Thoracic aorta (tissue), 2 donors: Measurements from ENCODE around the gene SELENON. TPM values are rescaled to one million over a fixed set of nuclear protein-coding genes. Genes with fewer than 3 reads are reported as not detected.
A peak's percentile ranks its signal among the peaks of the same experiment; 100 is the strongest.

Experiments used
- ATAC-seq: fragments of 150-250 bp; one replicate; pipeline ENCODE4 v1.8.0; 2017; ENCODE audit warnings: low read depth; ENCODE audit not compliant: insufficient number of reproducible peaks, low FRiP score
- DNase-seq: peaks from one replicate; pipeline ENCODE4 v3.0.0-alpha.2; 2020; ENCODE audit warnings: low spot score
- H3K27ac ChIP-seq, 2 donors: fragments of 200-600 bp; sonication (generic); 1 replicate in 1 of 2; 2 replicates in 1 of 2; pipeline ENCODE4 v1.5.1; 2016; ENCODE audit warnings: mild to moderate bottlenecking in 2 of 2, moderate library complexity in 2 of 2
- H3K27me3 ChIP-seq: fragments of 200-600 bp; sonication (generic); replicated peaks from 2 replicates; pipeline ENCODE4 v1.6.0; 2016; ENCODE audit warnings: mild to moderate bottlenecking; ENCODE audit not compliant: insufficient read depth
- H3K36me3 ChIP-seq: fragments of 200-600 bp; sonication (generic); one replicate; pipeline ENCODE4 v1.5.1; 2016
- H3K4me1 ChIP-seq, 2 donors: fragments of 200-600 bp; sonication (generic); 1 replicate in 1 of 2; 2 replicates in 1 of 2; pipeline versions ENCODE4 v1.5.1 to v1.6.0; 2016; ENCODE audit warnings: low read depth in 2 of 2, mild to moderate bottlenecking in 1 of 2; ENCODE audit not compliant: control insufficient read depth in 1 of 2
- H3K4me3 ChIP-seq: fragments of 200-600 bp; sonication (generic); 2 replicates; pipeline ENCODE4 v1.5.1; 2016; ENCODE audit warnings: mild to moderate bottlenecking
- H3K9me3 ChIP-seq: fragments of 200-600 bp; sonication (generic); 2 replicates; pipeline ENCODE4 v1.5.1; 2016
- total RNA-seq, 2 donors: library from RNA; depleted of rRNA; stranded (reverse); fragments of >200 nt; gene quantifications; one replicate each; pipeline versions ENCODE4 v1.1.0 to v1.2.3, GENCODE V29; 2016
- TF ChIP-seq, protein P1 (sequence below): fragments of 200-600 bp; sonication (generic); IDR thresholded peaks from one replicate; pipeline ENCODE4 v1.5.1; 2019; ENCODE audit warnings: antibody characterized with exemption

The SELENON gene
- total RNA-seq, 2 donors from 2014 or later = 44.1 to 48.6 TPM

DNA sequence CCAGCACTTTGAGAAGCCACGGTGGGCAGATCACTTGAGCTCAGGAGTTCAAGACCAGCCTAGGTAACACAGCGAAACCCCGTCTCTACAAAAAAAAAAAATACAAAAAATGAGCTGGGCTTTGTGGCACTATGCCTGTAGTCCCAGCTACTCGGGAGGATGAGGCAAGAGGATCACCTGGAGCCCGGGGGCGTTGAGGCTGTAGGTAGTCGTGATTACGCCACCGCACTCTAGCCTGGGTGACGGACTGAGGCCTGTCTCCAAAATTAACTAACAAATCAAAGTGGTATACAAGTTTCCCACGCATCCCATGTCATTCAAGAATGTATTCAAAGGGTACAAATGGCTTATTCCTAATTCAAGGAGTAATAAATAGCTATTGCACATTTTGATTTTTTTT lies 56.9 kb downstream of the SELENON start:
- Histone ChIP-seq H3K4me1 (peaks cover 4 to 13% of the 10 kb centered on the region in 2 donors), H3K36me3 (no peaks in the 10 kb centered on the region), H3K27me3 (no peaks in the 10 kb centered on the region), H3K27ac (no peak overlapping the region), H3K4me3 (no peak overlapping the region), H3K9me3 (no peaks in the 10 kb centered on the region)
- ATAC-seq (no peak), DNase-seq (no peak)
- TF ChIP-seq, protein P1, sequence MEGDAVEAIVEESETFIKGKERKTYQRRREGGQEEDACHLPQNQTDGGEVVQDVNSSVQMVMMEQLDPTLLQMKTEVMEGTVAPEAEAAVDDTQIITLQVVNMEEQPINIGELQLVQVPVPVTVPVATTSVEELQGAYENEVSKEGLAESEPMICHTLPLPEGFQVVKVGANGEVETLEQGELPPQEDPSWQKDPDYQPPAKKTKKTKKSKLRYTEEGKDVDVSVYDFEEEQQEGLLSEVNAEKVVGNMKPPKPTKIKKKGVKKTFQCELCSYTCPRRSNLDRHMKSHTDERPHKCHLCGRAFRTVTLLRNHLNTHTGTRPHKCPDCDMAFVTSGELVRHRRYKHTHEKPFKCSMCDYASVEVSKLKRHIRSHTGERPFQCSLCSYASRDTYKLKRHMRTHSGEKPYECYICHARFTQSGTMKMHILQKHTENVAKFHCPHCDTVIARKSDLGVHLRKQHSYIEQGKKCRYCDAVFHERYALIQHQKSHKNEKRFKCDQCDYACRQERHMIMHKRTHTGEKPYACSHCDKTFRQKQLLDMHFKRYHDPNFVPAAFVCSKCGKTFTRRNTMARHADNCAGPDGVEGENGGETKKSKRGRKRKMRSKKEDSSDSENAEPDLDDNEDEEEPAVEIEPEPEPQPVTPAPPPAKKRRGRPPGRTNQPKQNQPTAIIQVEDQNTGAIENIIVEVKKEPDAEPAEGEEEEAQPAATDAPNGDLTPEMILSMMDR = no peak

DNA sequence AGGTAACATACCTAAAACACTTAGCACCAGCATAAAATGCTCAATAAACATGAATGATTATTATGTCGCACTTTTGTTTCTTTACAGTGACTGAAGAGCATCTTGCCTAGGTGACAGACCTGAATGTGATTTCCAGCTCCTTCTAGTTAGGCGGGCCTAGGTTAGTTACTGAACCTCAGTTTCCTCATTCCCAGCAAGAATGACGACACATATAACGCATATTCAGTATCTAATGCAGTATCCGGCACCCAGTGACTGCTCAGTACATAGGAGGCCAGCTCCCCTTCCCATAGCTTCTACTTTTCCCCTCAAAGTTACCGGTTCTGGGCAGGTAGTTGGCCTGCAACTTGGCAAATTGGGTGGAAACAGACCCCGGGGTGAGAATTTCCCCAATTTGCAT lies 58.5 kb downstream of the SELENON start:
- no peak for ATAC-seq
- peak overlapping the region; percentile 75 for H3K4me3 ChIP-seq

DNA sequence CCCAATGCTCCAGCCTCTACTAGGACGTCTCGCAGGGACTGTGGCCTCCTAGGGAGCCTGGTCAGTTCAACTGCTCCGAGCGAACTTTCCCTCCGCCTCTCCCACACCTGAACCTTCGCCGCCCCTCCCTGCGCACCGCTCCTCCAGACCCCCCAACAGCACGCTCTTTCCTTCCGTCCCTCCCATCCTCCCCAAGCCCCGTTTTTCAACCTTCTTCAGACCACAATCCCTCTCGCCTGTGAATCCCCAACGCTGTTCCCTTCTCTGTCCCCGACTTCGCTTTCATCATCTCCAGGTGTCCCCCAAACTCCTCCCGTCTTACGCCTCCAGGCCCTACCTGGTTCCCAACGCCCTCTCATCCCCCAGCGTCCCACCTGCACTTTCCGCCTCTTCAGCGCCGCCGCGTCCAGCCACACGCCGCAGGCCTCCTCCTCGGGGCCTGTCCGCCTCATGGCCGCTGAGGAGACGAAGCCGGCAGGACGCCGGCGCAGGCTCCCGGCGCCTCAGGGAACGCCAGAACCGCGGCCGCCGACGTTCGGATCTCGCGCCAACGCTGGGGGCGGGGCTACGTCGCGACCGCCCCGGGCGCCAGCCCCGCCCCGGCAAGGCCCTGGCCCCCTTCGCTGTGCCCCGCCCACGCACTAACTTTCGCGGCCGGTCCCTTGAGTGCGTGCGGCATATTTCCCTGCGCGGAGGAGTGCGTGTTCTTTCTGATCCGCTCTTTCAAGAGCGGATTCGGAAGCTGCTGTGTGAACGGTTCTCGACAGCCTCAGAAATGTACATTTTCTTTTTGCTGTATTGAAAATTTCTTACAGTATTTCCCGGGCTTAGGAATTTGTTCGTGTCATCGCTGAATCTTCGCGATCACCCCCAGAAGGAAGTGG lies 59.2 kb downstream of the SELENON start, which contains the start of gene AUNIP:
Gene AUNIP (minus strand): TSS at position 552 of the 884 bp plus-strand sequence. CDS start 100 bp downstream, at position 452.
- Histone ChIP-seq H3K27me3 (no peaks in the 10 kb centered on the region), H3K4me1 (peaks cover 4 to 13% of the 10 kb centered on the region in 2 donors), H3K36me3 (peaks cover 4% of the 10 kb centered on the region), H3K9me3 (no peaks in the 10 kb centered on the region), H3K27ac (peak within 1 kb of the TSS; percentile 37 to 72), H3K4me3 (peak within 1 kb of the TSS; percentile 75)
- TF ChIP-seq, protein P1 = no peak
- DNase-seq = peak; percentile 65
- ATAC-seq = peak; percentile 43

More for the DNA sequence above, 58.5 kb downstream of the SELENON start:
- H3K4me1 ChIP-seq = peaks cover 4 to 13% of the 10 kb centered on the region in 2 donors
- H3K36me3 ChIP-seq = peaks cover 4% of the 10 kb centered on the region
- no peak for DNase-seq
- H3K27ac ChIP-seq = no peak overlapping the region
- H3K27me3 ChIP-seq = no peaks in the 10 kb centered on the region
- H3K9me3 ChIP-seq = no peaks in the 10 kb centered on the region
- TF ChIP-seq, protein P1 = no peak

DNA sequence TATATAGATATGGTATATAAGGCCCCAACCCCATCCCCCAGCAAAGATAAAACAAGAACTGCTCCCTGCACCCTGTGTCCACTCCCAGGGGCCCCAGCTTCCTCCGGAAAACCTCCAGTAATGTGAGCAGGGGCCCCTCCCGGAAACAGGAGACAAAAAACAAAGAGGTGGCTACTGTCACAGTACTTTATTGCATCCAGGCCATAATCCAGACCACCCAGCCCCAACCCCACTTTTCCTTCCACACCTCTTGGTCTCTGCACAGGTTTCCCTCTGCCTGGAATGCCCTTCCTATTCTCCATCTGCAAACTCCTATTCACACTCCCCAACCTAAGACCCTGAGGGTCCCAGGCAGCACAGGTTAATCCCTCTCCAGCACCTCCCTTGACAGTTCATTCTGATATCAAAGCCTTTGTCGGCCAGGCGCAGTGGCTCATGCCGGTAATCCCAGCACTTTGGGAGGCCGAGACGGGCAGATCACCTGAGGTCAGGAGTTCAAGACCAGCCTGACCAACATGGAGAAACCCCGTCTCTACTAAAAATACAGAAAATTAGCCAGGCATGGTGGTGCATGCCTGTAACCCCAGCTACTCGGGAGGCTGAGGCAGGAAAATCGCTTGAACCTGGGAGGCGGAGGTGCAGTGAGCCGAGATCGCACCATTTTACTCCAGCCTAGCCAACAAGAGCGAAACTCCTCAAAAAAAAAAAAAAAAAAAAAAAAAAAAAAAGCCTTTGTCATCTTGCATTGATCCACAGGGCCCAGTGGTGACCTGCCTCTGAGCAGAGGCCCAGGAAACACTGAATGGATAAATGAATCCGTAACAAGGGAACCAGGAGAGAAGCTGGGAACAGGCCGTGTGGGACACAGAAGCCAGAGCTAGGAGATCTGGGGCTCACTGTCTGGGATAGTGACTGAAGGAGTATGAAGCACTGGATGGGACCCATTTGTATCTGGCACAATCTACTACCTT lies 61.6 kb downstream of the SELENON start:
- TF ChIP-seq, protein P1 = no peak
- Histone ChIP-seq H3K27me3 (no peaks in the 10 kb centered on the region), H3K4me1 (peaks cover 4 to 13% of the 10 kb centered on the region in 2 donors), H3K36me3 (peaks cover 4% of the 10 kb centered on the region), H3K9me3 (no peaks in the 10 kb centered on the region), H3K4me3 (no peak overlapping the region), H3K27ac (no peak overlapping the region)
- no peak for ATAC-seq
- no peak for DNase-seq
